OCI-LY3 (cell line): ENCODE data around the gene CHPT1.

Experiments used
- EZH2phosphoT487 ChIP-seq: fragments of 200-600 bp; shearing (Covaris generic); IDR thresholded peaks from 2 replicates; pipeline ENCODE4 v1.6.1; 2018; ENCODE audit warnings: antibody characterized with exemption, mixed run types, low read depth
- TF ChIP-seq, protein P1 (sequence below): fragments of 200-600, 300-600 bp; sonication (generic); IDR thresholded peaks from 2 replicates; pipeline ENCODE4 v1.5.1; 2014; ENCODE audit warnings: antibody characterized with exemption, low read length, low read depth

DNA sequence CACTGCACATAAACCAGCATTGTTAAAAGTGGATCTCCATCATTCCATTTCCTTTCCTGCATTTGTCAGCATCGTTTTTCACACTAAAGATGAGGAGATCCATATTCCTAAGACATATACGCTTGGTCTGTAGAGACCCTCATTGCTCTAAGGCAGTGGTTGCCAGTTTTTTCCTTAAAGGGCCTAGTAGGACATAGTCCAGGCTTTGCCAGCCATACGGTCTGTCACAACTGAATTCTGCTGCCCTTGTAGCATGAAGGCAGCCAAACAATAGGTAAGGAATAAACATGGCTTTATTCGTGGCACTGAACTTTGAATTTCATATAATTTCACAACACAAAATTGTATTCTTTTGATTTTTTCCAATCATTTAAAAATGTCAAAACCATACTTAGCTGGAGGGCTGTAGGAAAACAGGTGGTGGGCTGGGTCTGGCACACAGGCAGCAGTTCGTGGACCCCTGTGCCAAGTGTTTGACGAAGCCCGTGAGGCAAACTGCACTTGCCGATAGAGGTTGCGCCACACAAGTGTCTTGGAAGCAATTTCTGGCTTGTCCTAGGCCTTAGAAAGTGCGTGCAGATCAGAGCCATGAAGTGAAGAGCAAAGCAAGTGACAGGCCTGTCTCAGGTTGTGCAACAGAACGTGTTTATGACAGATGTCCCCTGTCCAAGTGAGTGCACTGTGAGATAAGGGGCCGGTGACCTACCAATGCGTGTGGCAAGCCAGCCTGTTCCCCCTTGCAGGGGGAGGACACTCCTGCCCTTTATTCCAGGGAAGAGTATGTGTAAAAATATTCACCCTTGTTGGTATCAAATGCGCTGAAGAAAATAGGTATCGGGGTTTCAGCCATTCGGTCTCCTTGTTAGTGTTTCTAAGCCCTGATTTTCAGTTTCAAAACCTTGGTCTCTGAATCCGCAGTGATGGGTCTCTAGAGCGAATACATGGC, 916 bp upstream of the CHPT1 start:
- TF ChIP-seq, protein P1, sequence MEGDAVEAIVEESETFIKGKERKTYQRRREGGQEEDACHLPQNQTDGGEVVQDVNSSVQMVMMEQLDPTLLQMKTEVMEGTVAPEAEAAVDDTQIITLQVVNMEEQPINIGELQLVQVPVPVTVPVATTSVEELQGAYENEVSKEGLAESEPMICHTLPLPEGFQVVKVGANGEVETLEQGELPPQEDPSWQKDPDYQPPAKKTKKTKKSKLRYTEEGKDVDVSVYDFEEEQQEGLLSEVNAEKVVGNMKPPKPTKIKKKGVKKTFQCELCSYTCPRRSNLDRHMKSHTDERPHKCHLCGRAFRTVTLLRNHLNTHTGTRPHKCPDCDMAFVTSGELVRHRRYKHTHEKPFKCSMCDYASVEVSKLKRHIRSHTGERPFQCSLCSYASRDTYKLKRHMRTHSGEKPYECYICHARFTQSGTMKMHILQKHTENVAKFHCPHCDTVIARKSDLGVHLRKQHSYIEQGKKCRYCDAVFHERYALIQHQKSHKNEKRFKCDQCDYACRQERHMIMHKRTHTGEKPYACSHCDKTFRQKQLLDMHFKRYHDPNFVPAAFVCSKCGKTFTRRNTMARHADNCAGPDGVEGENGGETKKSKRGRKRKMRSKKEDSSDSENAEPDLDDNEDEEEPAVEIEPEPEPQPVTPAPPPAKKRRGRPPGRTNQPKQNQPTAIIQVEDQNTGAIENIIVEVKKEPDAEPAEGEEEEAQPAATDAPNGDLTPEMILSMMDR: no peak
- TF ChIP-seq EZH2phosphoT487: no peak
